Adrenal gland (tissue), 12 donors: Measurements from ENCODE around the gene THADA. TPM values are rescaled to one million over a fixed set of nuclear protein-coding genes. Genes with fewer than 3 reads are reported as not detected.
"Not testable (repeated sequence)": the region's sequence is repeated elsewhere in the genome, so short reads cannot be mapped to it uniquely, and the experiment has no call there.

Source experiments
- DNase-seq, 7 donors: peaks; one replicate each; pipeline ENCODE4 v3.0.0-alpha.2; 2019 to 2020
- H3K27ac ChIP-seq, 5 donors: fragments of 200-600 bp; sonication (generic) in 4 of 5; 1 replicate in 3 of 5; 2 replicates in 2 of 5; pipeline versions ENCODE4 v1.5.1 to v1.8.0; 2016 to 2020; ENCODE audit warnings: mild to moderate bottlenecking in 1 of 5
- H3K27me3 ChIP-seq: fragments of 200-600 bp; 2 replicates; pipeline ENCODE4 v1.8.0; 2021
- H3K36me3 ChIP-seq, 2 donors: fragments of 200-600 bp; replicated peaks in 1 of 2; 1 replicate in 1 of 2; 2 replicates in 1 of 2; pipeline versions ENCODE4 v1.5.1 to v1.8.0; 2018 to 2022
- H3K4me1 ChIP-seq, 2 donors: fragments of 200-600 bp; replicated peaks in 1 of 2; 1 replicate in 1 of 2; 2 replicates in 1 of 2; pipeline versions ENCODE4 v1.5.1 to v1.8.0; 2018 to 2021
- H3K4me3 ChIP-seq, 4 donors: fragments of 200-600 bp; sonication (generic) in 3 of 4; one replicate each; pipeline ENCODE4 v1.5.1; 2016 to 2018
- H3K9me3 ChIP-seq, 3 donors: fragments of 200-600 bp; sonication (generic) in 1 of 3; replicated peaks in 1 of 3; 1 replicate in 2 of 3; 2 replicates in 1 of 3; pipeline versions ENCODE4 v1.5.1 to v1.8.0; 2016 to 2021
- POLR2A ChIP-seq, 2 donors: fragments of 450-650 bp; IDR thresholded peaks; one replicate each; pipeline ENCODE4 v1.6.1; 2017; ENCODE audit warnings: antibody characterized with exemption in 2 of 2, mild to moderate bottlenecking in 2 of 2, moderate library complexity in 1 of 2
- WGBS, 4 donors: extraction: QIAGEN DNeasy Blood & Tissue Kit in 2 of 4; methylation state at CpG; one replicate each; pipeline versions ENCODE4 v1.1.5 to v1.1.7; 2013 to 2017; 5-methylcytosine and 5-hydroxymethylcytosine counted together
- intact Hi-C, 2 donors: fragments of 100-400 bp; cut with DNase I; formaldehyde crosslinking; loops; one replicate each; pipeline versions ENCODE4 v1.14.1 to v1.15.0; 2022 to 2023
- polyA plus RNA-seq, 3 donors: library from polyadenylated mRNA; stranded (reverse); fragments of 200-250 nt in 2 of 3; fragments of 350-450 nt in 1 of 3; fragmentation: Illumina TruSeq in 1 of 3; extraction: RNeasy Lipid Tissue Mini Kit (QIAGEN cat#74804) in 1 of 3; gene quantifications; one replicate each; pipeline ENCODE4 v1.2.3, GENCODE V29; 2013 to 2014
- total RNA-seq, 9 donors: library from RNA; depleted of rRNA in 4 of 9; stranded (reverse); fragments of >200 nt in 4 of 9; fragments of 120-200 nt in 1 of 9; fragmentation: NEBNext Ultra II Directional in 1 of 9; extraction: Animal tissue kit (Norgen Biotek cat#: 25700) in 1 of 9; gene quantifications; one replicate each; pipeline versions ENCODE4 v1.1.0 to v1.2.4, GENCODE V29; 2013 to 2023
- TF ChIP-seq, protein P1 (sequence below), 6 experiments: fragments of 450-650 bp in 4 of 6; fragments of 200-600 bp in 2 of 6; sonication (generic) in 1 of 6; IDR thresholded peaks; 1 replicate in 5 of 6; 2 replicates in 1 of 6; pipeline versions ENCODE4 v1.5.1 to v1.8.0; 2016 to 2021; ENCODE audit warnings: antibody characterized with exemption in 6 of 6, mild to moderate bottlenecking in 2 of 6, moderate library complexity in 1 of 6
- donor health status: healthy with polysubstance abuse.
- donor health status: Bipolar disorder and iron deficiency.
- donor health status: DM: yes; HTN: yes; CAD: no.
- donor health status: DM: no; HTN: no; CAD: no.
- donor health status: DM: no; HTN: no; CAD: no.
- donor health status: DM: yes; HTN: yes; CAD: no.

Gene THADA
- total and polyA plus RNA-seq, 12 donors, result 14.1 to 38.4 (median 25.4) TPM

DNA sequence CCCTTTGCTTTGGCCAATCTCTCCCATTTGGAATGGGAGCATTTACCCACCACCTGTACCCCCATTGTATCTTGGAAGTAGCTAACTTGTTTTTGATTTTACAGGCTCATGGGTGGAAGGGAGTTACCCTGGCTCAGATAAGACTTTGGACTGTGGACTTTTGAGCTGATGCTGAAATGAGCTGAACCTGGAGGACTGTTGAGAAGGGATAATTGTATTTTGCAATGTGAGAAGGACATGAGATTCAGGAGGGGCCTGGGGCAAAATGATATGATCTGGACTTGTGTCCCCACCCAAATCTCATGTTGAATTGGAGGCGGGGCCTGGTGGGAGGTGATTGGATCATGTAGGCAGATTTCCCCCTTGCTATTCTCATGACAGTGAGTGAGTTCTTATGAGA is 310.9 kb downstream of the THADA start:
- H3K4me3 ChIP-seq, result no peak overlapping the region
- WGBS, 4 donors, result 90 to 100% (median 97%) methylated on average over 1 of the region's 1 CpG
- H3K36me3 ChIP-seq, result peaks cover 0 to 21% of the 10 kb centered on the region in 2 donors
- TF ChIP-seq POLR2A (IDR thresholded peaks at IDR 0.05), result no peak
- TF ChIP-seq, protein P1, sequence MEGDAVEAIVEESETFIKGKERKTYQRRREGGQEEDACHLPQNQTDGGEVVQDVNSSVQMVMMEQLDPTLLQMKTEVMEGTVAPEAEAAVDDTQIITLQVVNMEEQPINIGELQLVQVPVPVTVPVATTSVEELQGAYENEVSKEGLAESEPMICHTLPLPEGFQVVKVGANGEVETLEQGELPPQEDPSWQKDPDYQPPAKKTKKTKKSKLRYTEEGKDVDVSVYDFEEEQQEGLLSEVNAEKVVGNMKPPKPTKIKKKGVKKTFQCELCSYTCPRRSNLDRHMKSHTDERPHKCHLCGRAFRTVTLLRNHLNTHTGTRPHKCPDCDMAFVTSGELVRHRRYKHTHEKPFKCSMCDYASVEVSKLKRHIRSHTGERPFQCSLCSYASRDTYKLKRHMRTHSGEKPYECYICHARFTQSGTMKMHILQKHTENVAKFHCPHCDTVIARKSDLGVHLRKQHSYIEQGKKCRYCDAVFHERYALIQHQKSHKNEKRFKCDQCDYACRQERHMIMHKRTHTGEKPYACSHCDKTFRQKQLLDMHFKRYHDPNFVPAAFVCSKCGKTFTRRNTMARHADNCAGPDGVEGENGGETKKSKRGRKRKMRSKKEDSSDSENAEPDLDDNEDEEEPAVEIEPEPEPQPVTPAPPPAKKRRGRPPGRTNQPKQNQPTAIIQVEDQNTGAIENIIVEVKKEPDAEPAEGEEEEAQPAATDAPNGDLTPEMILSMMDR (IDR thresholded peaks at IDR 0.05), result no peak
- intact Hi-C loops, result no loop called here
- H3K27ac ChIP-seq, result no peak overlapping the region
- H3K9me3 ChIP-seq, result peaks cover 0 to 5% (median 0%) of the 10 kb centered on the region in 3 donors
- DNase-seq, result no peak
- no peaks in the 10 kb centered on the region for H3K4me1 ChIP-seq
- H3K27me3 ChIP-seq, result no peaks in the 10 kb centered on the region

DNA sequence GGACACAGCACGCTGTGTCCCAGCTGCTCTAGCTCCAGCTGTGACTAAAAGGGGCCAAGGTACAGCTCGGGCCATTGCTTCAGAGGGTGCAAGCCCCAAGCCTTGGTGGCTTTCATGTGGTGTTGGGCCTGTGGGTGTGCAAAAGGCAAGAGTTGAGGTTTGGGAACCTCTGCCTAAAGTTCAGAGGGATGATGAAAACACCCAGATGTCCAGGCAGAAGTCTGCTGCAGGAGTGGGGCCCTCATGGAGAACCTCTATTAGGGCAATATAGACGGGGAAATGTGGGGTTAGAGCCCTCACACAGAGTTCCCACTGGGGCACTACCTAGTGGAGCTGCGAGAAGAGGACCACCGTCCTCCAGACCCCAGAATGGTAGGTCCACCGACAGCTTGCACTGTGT is 311.5 kb downstream of the THADA start:
- intact Hi-C loops, H3K27ac ChIP-seq, H3K4me3 ChIP-seq, H3K4me1 ChIP-seq, H3K27me3 ChIP-seq, H3K9me3 ChIP-seq, DNase-seq: not testable (repeated sequence)
- WGBS, 4 donors, result 96 to 100% (median 97%) methylated on average over 5 to 6 of the region's 6 CpGs
- H3K36me3 ChIP-seq, result peaks cover 0 to 21% of the 10 kb centered on the region in 2 donors

DNA sequence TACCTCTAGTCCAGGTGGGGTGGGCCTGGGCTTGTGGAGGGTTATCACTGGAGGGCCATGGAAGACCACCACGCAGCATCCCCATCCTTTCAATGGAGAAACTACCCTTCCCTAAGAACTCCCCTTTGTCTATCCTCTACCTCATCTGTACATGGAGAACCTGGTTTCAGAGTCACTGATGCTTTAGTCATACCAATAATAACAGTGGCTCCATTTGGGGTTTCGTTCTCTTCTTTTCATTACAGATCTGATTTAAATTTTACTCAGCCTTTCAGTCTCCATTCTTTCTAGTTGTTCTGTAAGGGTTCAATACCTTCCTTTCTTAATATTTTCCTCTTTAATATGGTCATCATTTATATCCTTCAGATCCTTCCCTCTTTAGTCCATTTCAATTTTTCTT is 314.8 kb downstream of the THADA start:
- no peak for DNase-seq
- no peak overlapping the region for H3K4me3 ChIP-seq
- intact Hi-C loops, result no loop called here
- H3K27ac ChIP-seq, result no peak overlapping the region
- H3K36me3 ChIP-seq, result peaks cover 0 to 15% of the 10 kb centered on the region in 2 donors
- H3K27me3 ChIP-seq, result no peaks in the 10 kb centered on the region
- 49 to 100% (median 84%) methylated on average over 2 of the region's 2 CpGs for WGBS, 4 donors
- TF ChIP-seq, protein P1 (IDR thresholded peaks at IDR 0.05), result no peak
- TF ChIP-seq POLR2A (IDR thresholded peaks at IDR 0.05), result no peak
- H3K9me3 ChIP-seq, result peaks cover 0 to 5% (median 0%) of the 10 kb centered on the region in 3 donors
- H3K4me1 ChIP-seq, result peaks cover 6 to 18% of the 10 kb centered on the region in 2 donors

DNA sequence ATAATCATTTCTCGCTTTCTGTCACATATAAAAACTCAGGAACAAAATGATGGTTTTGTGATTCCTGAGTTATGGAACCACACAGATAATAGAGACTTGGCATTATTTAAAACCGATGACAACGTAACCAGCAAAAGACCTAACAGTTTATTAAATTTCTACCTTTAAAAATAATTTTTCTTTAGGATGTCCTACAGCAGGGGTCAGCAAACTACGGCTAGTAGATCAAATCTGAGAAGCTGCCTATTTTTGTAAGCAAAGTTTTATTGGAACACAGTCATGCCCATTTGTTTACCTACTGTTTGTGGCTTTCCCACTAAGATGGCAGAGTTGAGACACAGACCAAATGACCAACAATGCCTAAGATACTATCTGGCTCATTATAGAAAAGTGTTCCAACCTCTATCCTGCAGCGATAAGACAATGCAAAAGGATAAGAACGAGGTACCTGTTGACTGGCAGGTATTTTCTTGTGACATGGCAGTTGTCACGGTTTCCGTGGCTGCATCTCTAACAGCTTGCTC is 316.5 kb downstream of the THADA start:
- Histone ChIP-seq H3K27me3 (no peaks in the 10 kb centered on the region), H3K36me3 (peaks cover 0 to 6% of the 10 kb centered on the region in 2 donors), H3K9me3 (peaks cover 0 to under 1% (median 0%) of the 10 kb centered on the region in 3 donors), H3K4me1 (peaks cover 8 to 25% of the 10 kb centered on the region in 2 donors), H3K27ac (no peak overlapping the region), H3K4me3 (no peak overlapping the region)
- WGBS, 4 donors, result 92 to 95% (median 93%) methylated on average over 8 of the region's 8 CpGs
- TF ChIP-seq POLR2A (IDR thresholded peaks at IDR 0.05), result no peak
- TF ChIP-seq, protein P1 (IDR thresholded peaks at IDR 0.05), result no peak
- DNase-seq, result no peak
- intact Hi-C loops, result no loop called here

DNA sequence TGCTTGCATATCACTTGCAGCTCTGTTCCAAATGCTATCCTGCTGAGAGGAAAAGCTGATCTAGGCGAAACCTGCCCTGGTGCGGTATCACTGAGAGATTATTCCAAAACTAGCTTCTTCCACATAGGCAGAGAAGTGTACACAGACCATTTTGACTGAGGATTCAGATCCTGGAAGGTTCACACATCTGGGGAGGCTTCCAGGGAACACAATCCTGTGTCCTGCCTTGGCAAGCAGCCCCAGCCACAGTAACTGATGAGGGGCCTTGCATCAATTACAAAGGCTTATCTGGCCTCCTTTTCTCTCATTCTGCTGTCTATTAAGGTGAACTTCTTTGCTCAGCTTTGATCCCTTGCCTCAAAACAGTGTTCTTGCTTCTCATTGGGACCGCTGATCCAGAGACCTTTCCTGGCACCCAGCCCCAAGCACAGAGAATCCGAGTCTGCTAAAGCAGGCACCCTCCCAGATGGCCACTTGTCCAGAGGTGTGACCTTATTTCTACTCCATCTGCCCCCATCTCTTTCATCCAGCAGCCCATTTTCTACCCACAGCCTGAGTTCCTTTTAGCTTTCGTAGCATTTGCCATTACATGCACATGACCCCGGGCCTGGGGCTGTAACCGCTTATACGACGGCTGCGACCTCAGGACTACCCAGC is 317.1 kb downstream of the THADA start:
- DNase-seq, result no peak
- no peak overlapping the region for H3K27ac ChIP-seq
- no peaks in the 10 kb centered on the region for H3K27me3 ChIP-seq
- H3K9me3 ChIP-seq, result no peaks in the 10 kb centered on the region
- no peak overlapping the region for H3K4me3 ChIP-seq
- 82 to 90% (median 88%) methylated on average over 10 of the region's 10 CpGs for WGBS, 4 donors
- peaks cover 8 to 31% of the 10 kb centered on the region in 2 donors for H3K4me1 ChIP-seq
- peaks cover 0 to 4% of the 10 kb centered on the region in 2 donors for H3K36me3 ChIP-seq
- intact Hi-C loops, result no loop called here
- TF ChIP-seq, protein P1 (IDR thresholded peaks at IDR 0.05), result no peak
- no peak for TF ChIP-seq POLR2A (IDR thresholded peaks at IDR 0.05)
